GM06990 (cell line): ENCODE data around the gene PPARG.
"Not testable (repeated sequence)": the region's sequence is repeated elsewhere in the genome, so short reads cannot be mapped to it uniquely, and the experiment has no call there.

Source experiments
- DNase-seq: peaks from one replicate; pipeline ENCODE4 v3.0.0-alpha.2; 2011; ENCODE audit not compliant: insufficient read length; ENCODE audit errors: extremely low read depth
- H3K27me3 ChIP-seq: replicated peaks from 2 replicates; pipeline ENCODE4 v1.6.0; 2011; ENCODE audit warnings: low read length; ENCODE audit not compliant: control insufficient read depth, insufficient read depth
- H3K36me3 ChIP-seq: 2 replicates; pipeline ENCODE4 v1.5.1; 2011; ENCODE audit warnings: low read length; ENCODE audit not compliant: control insufficient read depth, insufficient read depth
- H3K4me3 ChIP-seq: replicated peaks from 2 replicates; pipeline ENCODE4 v1.5.1; 2011; ENCODE audit warnings: low read depth, mild to moderate bottlenecking, control low read depth, low read length
- CTCF ChIP-seq: IDR thresholded peaks from 2 replicates; pipeline ENCODE4 v1.5.1; 2011; ENCODE audit warnings: low read length, control low read depth, mild to moderate bottlenecking, inconsistent platforms; ENCODE audit not compliant: insufficient read depth, poor library complexity, severe bottlenecking

Gene PPARG

GRCh38 chr3:12384451-12385233 is 95.8 kb downstream of the PPARG start:
- Histone ChIP-seq H3K4me3 (no peak overlapping the region), H3K36me3 (no peaks in the 10 kb centered on the region), H3K27me3 (no peaks in the 10 kb centered on the region)
- no peak for DNase-seq
- TF ChIP-seq CTCF, result no peak

- not testable (repeated sequence) for H3K27me3 ChIP-seq, DNase-seq, H3K4me3 ChIP-seq, H3K36me3 ChIP-seq
Observed at GRCh38 chr3:12386514-12387291, 97.8 kb downstream of the PPARG start.

- no peaks in the 10 kb centered on the region for H3K36me3 ChIP-seq
- no peaks in the 10 kb centered on the region for H3K27me3 ChIP-seq
- DNase-seq, result no peak
- no peak for TF ChIP-seq CTCF
- no peak overlapping the region for H3K4me3 ChIP-seq
Observed at GRCh38 chr3:12388185-12388584, 99.3 kb downstream of the PPARG start.

- no peaks in the 10 kb centered on the region for H3K27me3 ChIP-seq
- H3K4me3 ChIP-seq, result no peak overlapping the region
- no peaks in the 10 kb centered on the region for H3K36me3 ChIP-seq
- DNase-seq, result no peak
- no peak for TF ChIP-seq CTCF
Observed at GRCh38 chr3:12392101-12392878, 103.4 kb downstream of the PPARG start.

- TF ChIP-seq CTCF, result no peak
- DNase-seq, result no peak
- no peaks in the 10 kb centered on the region for H3K27me3 ChIP-seq
- H3K4me3 ChIP-seq, result no peak overlapping the region
- H3K36me3 ChIP-seq, result no peaks in the 10 kb centered on the region
Observed at GRCh38 chr3:12393894-12394293, 105.0 kb downstream of the PPARG start.
